AG09309 (cell line): ENCODE data around the gene LSM6.

ENCODE experiments used
- DNase-seq: peaks from one replicate; pipeline ENCODE4 v3.0.0-alpha.2; 2010; ENCODE audit warnings: low read depth
- H3K4me3 ChIP-seq: 2 replicates; pipeline ENCODE4 v1.5.1; 2011; ENCODE audit warnings: mild to moderate bottlenecking, low read depth, low read length, moderate library complexity; ENCODE audit not compliant: control insufficient read depth
- TF ChIP-seq, protein P1 (sequence below): IDR thresholded peaks from 2 replicates; pipeline ENCODE4 v1.5.1; 2011; ENCODE audit warnings: mild to moderate bottlenecking, low read depth, low read length, inconsistent platforms; ENCODE audit not compliant: insufficient read depth, control insufficient read depth; ENCODE audit errors: missing control alignments

The LSM6 gene

DNA sequence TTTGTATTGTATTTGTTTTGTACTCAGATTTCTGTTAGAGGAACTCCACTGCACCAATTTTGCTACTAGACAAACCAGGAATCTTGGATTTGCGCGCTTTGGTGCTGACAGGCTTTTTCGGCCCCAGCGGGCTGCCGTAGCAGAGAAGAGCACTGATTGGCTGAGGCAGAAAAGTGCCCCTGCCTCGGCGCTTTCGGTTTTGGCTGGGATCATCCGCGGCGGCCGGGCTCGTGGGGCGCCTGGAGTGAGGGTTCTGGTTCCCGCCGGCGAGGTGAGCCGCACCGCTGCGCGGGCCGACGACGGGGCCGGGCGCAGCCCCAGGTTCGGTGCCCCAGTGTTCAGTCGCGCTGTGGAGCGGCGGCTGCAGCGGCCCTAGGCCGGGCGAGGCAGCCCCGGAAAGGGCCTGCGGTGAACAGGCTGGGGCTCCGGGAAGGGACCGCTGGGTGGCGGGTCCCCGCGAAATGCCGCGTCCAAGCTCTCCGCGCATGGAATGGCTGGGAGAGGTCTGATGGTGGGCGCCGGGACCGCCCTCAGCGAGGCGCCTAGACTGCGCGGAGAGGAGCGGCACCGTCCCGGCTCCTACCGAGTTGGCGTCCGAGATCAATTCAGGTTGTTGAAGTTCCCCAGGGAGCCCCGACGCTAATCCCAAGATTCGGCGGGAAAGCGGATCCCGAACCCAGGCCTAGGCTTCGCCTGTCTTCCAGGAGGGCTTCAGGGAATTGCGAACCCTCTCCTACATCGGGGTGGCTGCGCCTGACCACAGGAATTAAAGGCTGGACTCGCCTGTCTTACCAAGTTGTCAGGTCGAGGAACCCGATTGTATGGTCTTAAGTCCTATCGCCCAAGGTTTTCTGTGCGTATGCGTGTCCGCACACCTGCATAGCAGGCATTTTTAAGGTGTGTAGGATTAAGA lies at the start of gene LSM6:
Gene LSM6 (plus strand): TSS at position 178 of the 913 bp plus-strand sequence. CDS start 7,204 bp downstream, outside the sequence.
- H3K4me3 ChIP-seq, result peak within 1 kb of the TSS; percentile 64
- TF ChIP-seq, protein P1, sequence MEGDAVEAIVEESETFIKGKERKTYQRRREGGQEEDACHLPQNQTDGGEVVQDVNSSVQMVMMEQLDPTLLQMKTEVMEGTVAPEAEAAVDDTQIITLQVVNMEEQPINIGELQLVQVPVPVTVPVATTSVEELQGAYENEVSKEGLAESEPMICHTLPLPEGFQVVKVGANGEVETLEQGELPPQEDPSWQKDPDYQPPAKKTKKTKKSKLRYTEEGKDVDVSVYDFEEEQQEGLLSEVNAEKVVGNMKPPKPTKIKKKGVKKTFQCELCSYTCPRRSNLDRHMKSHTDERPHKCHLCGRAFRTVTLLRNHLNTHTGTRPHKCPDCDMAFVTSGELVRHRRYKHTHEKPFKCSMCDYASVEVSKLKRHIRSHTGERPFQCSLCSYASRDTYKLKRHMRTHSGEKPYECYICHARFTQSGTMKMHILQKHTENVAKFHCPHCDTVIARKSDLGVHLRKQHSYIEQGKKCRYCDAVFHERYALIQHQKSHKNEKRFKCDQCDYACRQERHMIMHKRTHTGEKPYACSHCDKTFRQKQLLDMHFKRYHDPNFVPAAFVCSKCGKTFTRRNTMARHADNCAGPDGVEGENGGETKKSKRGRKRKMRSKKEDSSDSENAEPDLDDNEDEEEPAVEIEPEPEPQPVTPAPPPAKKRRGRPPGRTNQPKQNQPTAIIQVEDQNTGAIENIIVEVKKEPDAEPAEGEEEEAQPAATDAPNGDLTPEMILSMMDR, result peak; percentile 1

DNA sequence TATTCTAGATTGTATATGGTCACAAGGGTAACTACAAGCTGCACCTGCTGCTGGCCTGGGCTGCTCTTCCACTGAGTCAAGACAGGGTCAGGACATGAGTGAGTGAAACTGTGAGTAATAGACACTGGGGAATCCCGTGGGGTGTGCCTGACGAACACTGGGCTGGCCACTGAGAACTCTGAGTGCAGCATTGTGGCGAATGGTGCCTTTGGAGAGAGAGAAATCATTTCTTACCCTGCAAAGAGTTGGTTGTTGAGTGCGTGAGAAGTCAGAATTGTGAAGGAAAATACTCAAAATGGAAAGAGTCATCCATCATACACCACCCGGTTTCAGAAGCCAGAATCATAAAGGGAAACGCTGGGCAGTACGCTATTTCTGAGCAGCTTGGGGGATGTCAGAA lies 43.1 kb upstream of the LSM6 start:
- no peak for DNase-seq
- no peak overlapping the region for H3K4me3 ChIP-seq
- TF ChIP-seq, protein P1, result no peak

More for the DNA sequence above, at the start of gene LSM6:
- peak; percentile 53 for DNase-seq

DNA sequence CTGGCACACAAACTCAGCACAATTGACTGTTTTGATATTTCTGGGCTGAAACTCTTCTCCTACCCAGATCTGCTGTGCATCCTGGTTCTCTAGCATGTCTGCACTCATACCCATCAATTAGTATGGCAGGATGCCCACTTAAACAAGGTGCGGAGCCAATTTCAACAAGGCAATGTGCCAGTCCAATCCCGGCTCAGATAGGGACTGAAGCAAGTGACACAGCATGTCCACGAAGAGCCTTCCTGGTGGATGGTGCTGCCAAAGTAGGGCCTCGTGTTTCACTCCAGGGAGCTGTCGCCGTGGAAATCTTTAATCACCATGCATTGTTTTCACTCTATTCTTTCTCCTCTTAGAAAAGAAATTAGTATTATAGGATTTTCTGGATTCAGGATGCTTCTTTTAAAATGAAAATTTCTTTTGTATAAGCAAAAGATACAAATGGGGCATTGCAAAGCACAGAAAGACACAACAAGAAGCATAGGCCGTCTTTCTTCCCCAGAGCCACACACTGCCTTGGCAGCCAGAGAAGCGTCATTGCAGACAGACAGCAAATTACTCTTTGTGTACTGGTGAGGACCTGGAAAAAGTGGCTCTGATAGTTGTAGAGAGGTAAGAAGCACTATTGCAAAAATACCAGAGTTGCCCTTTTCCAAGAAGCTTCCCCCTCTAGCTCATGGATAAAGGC lies 40.6 kb upstream of the LSM6 start:
- H3K4me3 ChIP-seq, result no peak overlapping the region
- TF ChIP-seq, protein P1, result no peak
- DNase-seq, result no peak

DNA sequence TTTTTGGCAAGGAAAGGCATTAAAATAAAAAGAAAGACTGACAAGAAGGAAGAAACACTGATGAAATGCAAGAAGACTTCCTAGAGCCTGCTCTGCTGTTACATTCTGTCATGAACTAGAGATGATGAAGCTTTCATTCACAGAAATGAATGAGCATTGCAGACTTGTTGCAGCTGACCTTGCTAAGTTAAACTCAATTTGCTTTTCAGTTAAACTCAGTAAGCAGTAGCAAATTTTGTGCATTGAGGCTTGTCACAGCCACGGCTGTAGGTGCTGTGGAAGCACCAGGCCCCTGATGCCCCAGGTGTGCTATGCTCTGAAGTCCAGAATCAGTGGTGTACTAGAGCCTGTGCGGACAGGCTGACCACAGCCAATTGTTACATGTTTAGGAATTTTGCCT lies 39.6 kb upstream of the LSM6 start:
- TF ChIP-seq, protein P1, result no peak
- H3K4me3 ChIP-seq, result no peak overlapping the region
- no peak for DNase-seq

DNA sequence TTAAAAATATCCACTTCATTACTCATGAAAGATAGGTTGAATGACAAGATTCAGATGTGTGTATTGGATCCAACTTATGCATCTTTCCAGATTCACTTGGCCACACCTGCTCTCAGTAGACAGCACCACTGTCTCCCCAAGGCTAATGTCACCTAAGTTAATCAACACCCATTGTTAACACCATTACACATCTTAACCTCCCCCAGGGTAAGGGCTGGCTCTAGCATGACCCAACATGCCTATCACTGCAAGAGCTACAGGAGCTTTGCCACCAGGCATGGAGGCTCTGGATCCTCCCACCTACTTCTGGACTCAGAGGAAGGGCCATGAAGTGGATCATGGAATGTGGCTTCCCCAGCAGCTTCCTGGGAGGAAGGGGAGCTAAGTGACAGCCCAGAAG lies 32.8 kb upstream of the LSM6 start:
- TF ChIP-seq, protein P1, result no peak
- no peak overlapping the region for H3K4me3 ChIP-seq
- no peak for DNase-seq

DNA sequence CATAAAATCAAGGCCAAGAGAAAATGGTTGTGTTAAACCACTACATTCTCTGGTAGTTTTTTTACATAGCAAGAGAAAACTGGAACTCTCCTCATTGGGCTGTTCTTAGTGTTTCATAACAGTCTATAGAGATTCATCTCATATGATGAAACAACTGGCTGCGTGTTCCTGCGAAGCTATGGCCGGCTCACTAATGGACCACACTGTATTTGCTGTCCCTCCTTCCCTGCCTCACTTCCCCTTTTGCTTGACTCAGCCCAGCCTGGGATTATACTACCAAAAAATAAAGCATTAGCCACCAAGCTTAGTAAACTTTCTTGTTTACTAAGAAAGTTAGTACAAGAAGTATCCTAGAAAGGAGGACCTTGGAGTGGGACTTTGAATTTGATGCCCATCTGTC lies 31.6 kb upstream of the LSM6 start:
- TF ChIP-seq, protein P1, result no peak
- DNase-seq, result no peak
- no peak overlapping the region for H3K4me3 ChIP-seq
